ENCODE results near the gene TFF2.

The TFF2 gene

DNA sequence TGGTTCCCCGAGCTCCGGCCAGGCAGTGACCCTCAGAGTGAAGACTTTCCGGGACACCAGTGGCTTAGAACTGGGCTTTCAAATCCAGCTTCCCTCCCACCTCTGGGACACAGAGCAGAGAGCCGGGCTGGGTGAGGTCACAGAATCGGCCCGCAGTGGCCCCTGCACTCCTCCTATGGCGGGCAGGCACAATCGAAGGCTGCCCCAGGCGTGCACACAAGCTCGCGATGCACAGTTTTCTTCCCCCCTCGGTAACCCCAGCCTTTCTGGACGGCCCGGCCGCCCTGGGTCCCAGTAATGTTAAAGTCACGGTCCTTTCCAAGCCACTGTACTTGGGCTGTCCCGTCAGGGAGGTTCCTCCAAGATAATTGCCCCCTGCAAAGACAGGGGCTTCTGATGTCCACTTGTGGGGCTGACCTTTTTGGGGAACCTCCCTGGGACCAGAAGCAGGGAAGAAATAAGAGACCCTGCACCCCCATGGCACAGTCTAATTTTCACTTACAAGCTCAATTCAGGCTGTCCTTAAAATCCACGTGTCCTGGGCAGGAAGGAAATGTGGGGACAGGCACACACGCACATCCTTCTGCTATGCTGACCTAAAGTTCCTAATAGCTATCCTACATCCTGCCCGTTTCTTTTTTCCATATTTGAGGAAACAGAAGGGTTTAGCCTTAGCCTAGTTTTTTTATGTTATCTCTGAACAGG is 49.3 kb downstream of the TFF2 start:
- H3K4me3 ChIP-seq (replicated peaks; ENCODE audit: low read depth, low read length) = no peak overlapping the region
- TF ChIP-seq, protein P1, sequence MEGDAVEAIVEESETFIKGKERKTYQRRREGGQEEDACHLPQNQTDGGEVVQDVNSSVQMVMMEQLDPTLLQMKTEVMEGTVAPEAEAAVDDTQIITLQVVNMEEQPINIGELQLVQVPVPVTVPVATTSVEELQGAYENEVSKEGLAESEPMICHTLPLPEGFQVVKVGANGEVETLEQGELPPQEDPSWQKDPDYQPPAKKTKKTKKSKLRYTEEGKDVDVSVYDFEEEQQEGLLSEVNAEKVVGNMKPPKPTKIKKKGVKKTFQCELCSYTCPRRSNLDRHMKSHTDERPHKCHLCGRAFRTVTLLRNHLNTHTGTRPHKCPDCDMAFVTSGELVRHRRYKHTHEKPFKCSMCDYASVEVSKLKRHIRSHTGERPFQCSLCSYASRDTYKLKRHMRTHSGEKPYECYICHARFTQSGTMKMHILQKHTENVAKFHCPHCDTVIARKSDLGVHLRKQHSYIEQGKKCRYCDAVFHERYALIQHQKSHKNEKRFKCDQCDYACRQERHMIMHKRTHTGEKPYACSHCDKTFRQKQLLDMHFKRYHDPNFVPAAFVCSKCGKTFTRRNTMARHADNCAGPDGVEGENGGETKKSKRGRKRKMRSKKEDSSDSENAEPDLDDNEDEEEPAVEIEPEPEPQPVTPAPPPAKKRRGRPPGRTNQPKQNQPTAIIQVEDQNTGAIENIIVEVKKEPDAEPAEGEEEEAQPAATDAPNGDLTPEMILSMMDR (IDR thresholded peaks at IDR 0.05; ENCODE audit: low read length, missing control alignments) = no peak
- no peak for DNase-seq (ENCODE audit: low read depth)

DNA sequence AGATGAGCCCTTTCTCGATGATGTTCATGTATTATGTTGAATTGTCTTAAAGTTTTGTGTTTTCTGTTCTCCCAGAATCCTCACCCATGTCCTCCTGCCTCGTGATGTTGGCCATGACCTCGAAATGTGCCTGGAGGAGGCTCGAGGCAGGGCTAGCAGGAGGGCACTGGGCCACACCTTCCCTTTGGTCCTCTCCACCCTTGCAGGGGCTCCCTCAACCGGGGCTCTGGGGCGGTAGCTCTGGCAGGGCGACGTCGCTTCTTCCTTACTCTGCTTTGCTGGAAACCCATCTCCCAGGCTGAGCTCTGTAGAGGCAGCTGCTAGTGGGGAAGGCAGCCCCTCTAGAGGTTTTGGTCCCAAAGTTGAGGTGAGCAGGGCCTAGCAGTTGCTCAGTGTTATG is 49.8 kb downstream of the TFF2 start:
- no peak overlapping the region for H3K4me3 ChIP-seq (replicated peaks; ENCODE audit: low read depth, low read length)
- DNase-seq (ENCODE audit: low read depth) = no peak
- TF ChIP-seq, protein P1 (IDR thresholded peaks at IDR 0.05; ENCODE audit: low read length, missing control alignments) = no peak

DNA sequence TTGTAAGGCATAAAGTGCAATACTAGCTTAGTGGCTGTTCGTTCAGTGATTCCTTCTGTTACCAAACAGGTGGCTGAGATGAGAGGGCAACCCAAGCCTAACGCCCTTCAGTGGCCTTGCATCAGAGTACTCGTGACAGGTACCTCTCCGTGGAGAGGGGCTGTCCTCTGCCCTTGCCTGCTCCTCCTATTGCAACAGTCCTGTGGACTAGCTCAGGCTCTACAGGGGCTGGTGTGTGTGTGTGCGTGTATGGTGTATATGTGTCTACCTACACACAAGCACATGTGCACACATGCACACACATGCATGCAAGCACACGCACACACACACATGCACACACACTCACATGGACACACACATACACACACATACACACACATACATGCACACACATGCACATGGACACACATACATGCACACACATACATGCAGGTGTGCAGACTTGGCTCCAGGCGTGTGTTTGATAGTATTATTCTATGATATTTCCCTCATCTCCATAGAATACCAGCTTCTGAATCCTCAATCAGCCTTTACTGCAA is 50.7 kb downstream of the TFF2 start:
- TF ChIP-seq, protein P1 (IDR thresholded peaks at IDR 0.05; ENCODE audit: low read length, missing control alignments) = no peak
- DNase-seq (ENCODE audit: low read depth) = no peak
- no peak overlapping the region for H3K4me3 ChIP-seq (replicated peaks; ENCODE audit: low read depth, low read length)

DNA sequence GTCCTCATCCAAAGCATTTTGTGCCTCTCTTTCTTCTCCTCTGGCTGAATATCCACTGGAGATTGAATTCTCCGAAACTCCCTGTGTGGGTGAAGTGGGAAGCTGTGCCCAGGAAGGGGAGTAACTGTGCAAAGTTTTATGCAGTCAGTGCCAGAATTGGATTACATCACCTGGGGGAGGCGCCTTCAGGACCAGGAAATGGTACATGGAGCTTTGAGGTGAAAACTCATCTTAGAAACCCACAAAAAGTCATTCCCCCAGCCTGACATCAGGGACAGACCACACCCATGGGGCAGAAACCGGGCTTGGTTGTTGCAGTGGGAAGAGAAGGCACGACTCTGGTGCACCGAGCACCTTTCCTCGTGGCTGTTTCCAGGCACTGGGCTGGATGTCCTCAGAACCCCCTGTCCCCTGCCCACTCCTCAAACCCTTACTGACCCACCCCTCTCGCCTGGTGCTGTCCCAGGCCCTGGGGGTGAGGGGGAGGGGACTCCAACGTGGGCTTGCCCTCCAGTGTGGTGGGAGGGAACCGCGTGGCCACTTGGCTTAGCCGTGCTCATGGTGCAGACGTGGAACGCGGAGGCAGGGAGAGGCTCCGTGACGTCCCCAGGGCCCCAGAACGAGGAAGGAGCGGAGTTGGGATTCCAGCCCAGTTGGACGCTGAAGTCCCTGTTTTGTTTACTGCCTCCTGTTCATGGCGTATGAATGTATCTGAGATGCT is 51.3 kb downstream of the TFF2 start:
- TF ChIP-seq, protein P1 (IDR thresholded peaks at IDR 0.05; ENCODE audit: low read length, missing control alignments) = no peak
- DNase-seq (ENCODE audit: low read depth) = peak; percentile 33

DNA sequence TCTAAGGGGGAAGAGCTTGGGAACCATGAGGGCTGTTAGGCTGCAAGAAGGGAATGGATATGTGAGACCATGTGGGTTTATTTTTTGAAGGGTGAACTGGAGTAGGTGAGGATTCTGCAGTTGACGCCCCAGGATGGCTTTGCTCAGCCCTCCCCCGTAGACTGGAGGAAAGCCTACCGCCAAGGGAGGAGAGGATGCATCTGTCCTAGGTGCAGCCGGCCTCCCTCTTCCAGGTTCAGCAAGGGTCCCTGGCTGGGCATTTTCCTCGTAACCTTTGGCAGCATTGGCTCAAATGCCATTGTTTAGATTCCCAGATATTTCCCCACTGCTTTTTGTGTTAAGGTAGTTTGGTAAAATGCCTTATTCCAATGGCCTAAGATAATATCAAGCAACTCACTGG is 52.1 kb downstream of the TFF2 start:
- no peak overlapping the region for H3K4me3 ChIP-seq (replicated peaks; ENCODE audit: low read depth, low read length)
- DNase-seq (ENCODE audit: low read depth) = no peak
- TF ChIP-seq, protein P1 (IDR thresholded peaks at IDR 0.05; ENCODE audit: low read length, missing control alignments) = no peak

More for the DNA sequence above, 51.3 kb downstream of the TFF2 start:
- H3K4me3 ChIP-seq (replicated peaks; ENCODE audit: low read depth, low read length) = no peak overlapping the region

DNA sequence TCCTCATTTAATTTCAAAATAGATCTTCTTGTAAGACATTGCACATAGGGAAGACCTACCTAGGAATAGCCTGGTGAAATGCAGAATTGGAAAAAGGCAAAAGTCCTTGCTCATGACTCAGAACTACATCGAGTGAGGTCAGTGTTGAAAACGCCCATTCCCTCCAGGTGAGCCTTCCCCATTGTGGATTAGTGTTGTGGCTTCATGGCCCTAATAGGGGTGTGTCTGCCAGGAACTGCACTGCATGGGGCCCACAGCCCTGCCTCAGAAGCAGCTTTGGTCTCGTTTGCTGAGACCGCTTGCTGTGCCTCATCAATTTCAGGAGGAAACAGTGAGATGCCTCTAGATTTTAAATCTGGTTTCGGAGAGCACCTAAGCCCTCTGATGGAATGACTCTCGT is 52.6 kb downstream of the TFF2 start:
- no peak overlapping the region for H3K4me3 ChIP-seq (replicated peaks; ENCODE audit: low read depth, low read length)
- no peak for DNase-seq (ENCODE audit: low read depth)
- TF ChIP-seq, protein P1 (IDR thresholded peaks at IDR 0.05; ENCODE audit: low read length, missing control alignments) = no peak
